ENCODE data around the gene PATJ.

- TF ChIP-seq EZH2 (IDR thresholded peaks at IDR 0.05) (no peak), POLR2AphosphoS5 (IDR thresholded peaks at IDR 0.05; ENCODE audit: borderline replicate concordance, low read depth, low read length) (no peak)
Observed at GRCh38 chr1:62045574-62045973, 303.3 kb downstream of the PATJ start.
